WERI-Rb-1 (cell line): ENCODE results near the gene SMARCAL1.
A peak's percentile ranks its signal among the peaks of the same experiment; 100 is the strongest.

Source experiments
- DNase-seq: peaks from one replicate; pipeline ENCODE4 v3.0.0-alpha.2; 2020
- H3K27ac ChIP-seq: fragments of 250-450 bp; sonication (Bioruptor Pico); 2 replicates; pipeline ENCODE4 v1.5.1; 2020; ENCODE audit warnings: mild to moderate bottlenecking, moderate library complexity
- H3K27me3 ChIP-seq: fragments of 250-450 bp; sonication (Bioruptor Pico); 2 replicates; pipeline ENCODE4 v1.5.1; 2021; ENCODE audit warnings: mild to moderate bottlenecking, low read depth, moderate library complexity; ENCODE audit not compliant: insufficient read depth, severe bottlenecking
- H3K36me3 ChIP-seq: fragments of 250-450 bp; sonication (Bioruptor Pico); 2 replicates; pipeline ENCODE4 v1.5.1; 2020; ENCODE audit warnings: mild to moderate bottlenecking, moderate library complexity
- H3K4me3 ChIP-seq: 2 replicates; pipeline ENCODE4 v1.5.1; 2011; ENCODE audit warnings: low read depth, mild to moderate bottlenecking, control low read depth, low read length
- H3K9me3 ChIP-seq: fragments of 250-450 bp; sonication (Bioruptor Pico); 2 replicates; pipeline ENCODE4 v1.5.1; 2021; ENCODE audit warnings: mild to moderate bottlenecking, moderate library complexity; ENCODE audit not compliant: severe bottlenecking
- TF ChIP-seq, protein P1 (sequence below): IDR thresholded peaks from 2 replicates; pipeline ENCODE4 v1.5.1; 2011; ENCODE audit warnings: low read depth, mild to moderate bottlenecking, control low read depth, inconsistent platforms, low read length

SMARCAL1 gene

DNA sequence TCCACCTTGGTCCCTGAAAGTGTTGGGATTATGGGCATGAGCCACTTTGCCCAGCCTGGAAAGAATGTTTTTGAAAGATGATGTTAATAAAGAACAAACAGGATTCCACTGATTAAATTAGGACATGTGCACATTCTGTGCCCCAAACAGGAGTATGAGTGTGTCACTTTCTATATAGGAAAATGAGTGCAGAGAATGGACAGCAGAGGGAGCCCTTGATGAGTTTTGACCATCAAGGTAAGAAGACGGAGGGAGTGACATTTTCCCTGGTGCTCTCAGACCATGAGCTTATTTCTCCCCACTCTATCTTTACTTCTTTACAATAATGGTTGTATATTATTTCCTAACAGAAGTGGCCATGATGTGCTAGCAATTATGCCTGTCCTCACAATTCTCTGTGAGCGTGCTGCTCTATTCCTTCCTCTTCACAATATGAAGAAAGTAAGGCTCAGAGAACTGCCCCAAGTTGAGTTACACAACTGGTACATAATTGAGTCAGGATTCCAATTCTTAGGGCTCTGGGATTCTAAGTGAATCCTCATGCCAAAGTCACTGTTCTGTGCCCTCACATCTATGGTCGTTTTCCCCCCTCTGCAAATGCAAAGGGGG is 107.0 kb downstream of the SMARCAL1 start:
- TF ChIP-seq, protein P1, sequence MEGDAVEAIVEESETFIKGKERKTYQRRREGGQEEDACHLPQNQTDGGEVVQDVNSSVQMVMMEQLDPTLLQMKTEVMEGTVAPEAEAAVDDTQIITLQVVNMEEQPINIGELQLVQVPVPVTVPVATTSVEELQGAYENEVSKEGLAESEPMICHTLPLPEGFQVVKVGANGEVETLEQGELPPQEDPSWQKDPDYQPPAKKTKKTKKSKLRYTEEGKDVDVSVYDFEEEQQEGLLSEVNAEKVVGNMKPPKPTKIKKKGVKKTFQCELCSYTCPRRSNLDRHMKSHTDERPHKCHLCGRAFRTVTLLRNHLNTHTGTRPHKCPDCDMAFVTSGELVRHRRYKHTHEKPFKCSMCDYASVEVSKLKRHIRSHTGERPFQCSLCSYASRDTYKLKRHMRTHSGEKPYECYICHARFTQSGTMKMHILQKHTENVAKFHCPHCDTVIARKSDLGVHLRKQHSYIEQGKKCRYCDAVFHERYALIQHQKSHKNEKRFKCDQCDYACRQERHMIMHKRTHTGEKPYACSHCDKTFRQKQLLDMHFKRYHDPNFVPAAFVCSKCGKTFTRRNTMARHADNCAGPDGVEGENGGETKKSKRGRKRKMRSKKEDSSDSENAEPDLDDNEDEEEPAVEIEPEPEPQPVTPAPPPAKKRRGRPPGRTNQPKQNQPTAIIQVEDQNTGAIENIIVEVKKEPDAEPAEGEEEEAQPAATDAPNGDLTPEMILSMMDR: peak; percentile 66; the same call in 1 of the 2 replicates
- Histone ChIP-seq H3K4me3 (no peak overlapping the region), H3K27ac (no peak overlapping the region), H3K27me3 (no peaks in the 10 kb centered on the region), H3K36me3 (no peaks in the 10 kb centered on the region; the same call in 1 of the 2 replicates), H3K9me3 (no peaks in the 10 kb centered on the region)
- peak; percentile 69 for DNase-seq

DNA sequence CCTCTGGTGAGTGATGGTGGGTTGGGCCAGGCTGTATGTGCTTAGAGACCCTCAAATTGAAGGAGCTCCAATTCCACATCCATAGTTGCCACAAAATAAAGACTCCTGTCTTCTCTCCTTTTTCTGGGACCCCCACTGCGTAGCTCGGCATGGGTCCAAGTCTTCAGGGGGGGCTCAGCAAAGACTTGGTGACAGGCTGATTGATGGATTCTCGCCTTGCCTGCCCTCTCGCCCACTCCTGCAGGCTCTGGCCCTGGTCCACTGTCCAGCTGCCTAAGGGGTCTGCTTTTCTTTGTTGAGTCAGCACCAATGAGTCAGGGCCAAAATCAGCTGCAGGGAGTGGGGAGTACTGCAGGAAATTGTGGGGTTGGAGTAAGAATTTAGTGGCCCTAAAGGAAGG is 107.8 kb downstream of the SMARCAL1 start:
- H3K9me3 ChIP-seq: no peaks in the 10 kb centered on the region
- DNase-seq: no peak
- TF ChIP-seq, protein P1: no peak
- H3K27me3 ChIP-seq: no peaks in the 10 kb centered on the region
- no peak overlapping the region for H3K27ac ChIP-seq
- H3K4me3 ChIP-seq: no peak overlapping the region
- H3K36me3 ChIP-seq: no peaks in the 10 kb centered on the region; the same call in 1 of the 2 replicates

DNA sequence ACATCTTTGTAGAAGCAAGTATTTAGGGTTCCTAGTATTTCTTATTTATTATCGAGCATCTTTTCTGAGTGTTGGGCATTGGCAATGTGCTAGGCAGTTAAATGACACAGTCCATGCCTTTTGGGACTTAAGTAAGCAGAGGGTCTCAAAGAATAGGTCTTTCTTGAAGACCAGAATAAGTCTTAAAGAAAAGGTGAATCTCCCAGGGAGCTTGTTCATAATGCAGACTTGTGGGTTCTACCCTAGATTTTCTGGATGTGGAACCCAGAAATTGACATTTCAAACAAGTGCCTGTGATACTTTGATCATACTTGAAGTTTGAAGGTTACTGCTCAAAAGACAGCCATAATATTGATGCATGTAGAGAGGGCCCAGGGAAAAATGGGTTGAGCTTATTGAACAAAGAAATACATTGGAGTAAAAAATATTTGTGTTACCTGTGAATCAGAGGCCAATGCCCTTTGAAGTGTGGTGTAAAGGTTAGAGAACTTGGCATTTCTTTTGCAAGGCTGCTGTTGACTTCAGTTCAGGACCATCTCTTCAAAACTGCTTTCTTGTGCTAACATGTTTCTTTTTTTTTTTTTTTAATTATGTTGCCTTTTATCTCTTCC is 110.7 kb downstream of the SMARCAL1 start:
- DNase-seq: no peak
- Histone ChIP-seq H3K36me3 (no peaks in the 10 kb centered on the region; the same call in 1 of the 2 replicates), H3K27ac (no peak overlapping the region), H3K4me3 (no peak overlapping the region), H3K27me3 (no peaks in the 10 kb centered on the region), H3K9me3 (no peaks in the 10 kb centered on the region)
- TF ChIP-seq, protein P1: no peak

DNA sequence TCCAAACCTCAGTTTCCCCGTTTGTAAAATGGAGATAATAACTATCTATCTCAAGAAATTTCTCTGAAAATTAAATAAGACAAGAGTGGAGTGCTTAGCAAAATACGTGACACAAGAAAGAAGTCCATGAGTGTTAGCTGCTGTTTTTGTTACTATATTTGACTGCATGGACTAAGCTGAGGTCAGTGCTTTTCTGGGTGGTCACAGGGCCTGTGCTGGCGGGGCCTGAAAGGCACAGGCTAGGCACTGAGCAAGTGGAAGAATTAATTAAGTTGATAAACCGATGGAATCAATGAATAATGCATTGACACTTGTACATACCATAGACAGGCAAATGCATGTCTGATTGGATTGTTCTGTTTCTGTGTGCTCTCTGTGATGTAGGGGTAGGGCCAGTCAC is 113.7 kb downstream of the SMARCAL1 start:
- H3K27ac ChIP-seq: no peak overlapping the region
- TF ChIP-seq, protein P1: no peak
- no peak for DNase-seq
- H3K27me3 ChIP-seq: no peaks in the 10 kb centered on the region
- H3K4me3 ChIP-seq: no peak overlapping the region
- no peaks in the 10 kb centered on the region for H3K9me3 ChIP-seq
- H3K36me3 ChIP-seq: no peaks in the 10 kb centered on the region

DNA sequence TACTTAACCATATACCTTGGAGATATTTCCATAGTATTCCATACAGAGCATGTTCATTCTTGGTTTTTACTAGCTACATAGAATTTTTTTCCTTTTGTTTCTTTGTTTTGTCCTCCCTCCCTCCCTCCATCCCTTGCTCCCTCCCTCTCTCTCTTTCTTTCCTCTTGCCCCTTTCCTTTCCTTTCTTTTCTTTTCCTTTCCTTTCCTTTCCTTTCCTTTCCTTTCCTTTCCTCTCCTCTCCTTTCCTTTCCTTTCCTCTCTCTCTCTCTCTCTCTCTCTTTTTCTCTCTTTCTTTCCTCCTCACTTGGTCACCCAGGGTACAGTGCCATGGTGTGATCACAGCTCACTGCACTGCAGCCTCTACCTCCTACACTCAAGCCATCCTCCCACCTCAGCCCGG is 114.7 kb downstream of the SMARCAL1 start:
- Histone ChIP-seq H3K27me3 (no peaks in the 10 kb centered on the region), H3K36me3 (no peaks in the 10 kb centered on the region), H3K9me3 (no peaks in the 10 kb centered on the region), H3K27ac (no peak overlapping the region), H3K4me3 (no peak overlapping the region)
- DNase-seq: no peak
- TF ChIP-seq, protein P1: no peak

DNA sequence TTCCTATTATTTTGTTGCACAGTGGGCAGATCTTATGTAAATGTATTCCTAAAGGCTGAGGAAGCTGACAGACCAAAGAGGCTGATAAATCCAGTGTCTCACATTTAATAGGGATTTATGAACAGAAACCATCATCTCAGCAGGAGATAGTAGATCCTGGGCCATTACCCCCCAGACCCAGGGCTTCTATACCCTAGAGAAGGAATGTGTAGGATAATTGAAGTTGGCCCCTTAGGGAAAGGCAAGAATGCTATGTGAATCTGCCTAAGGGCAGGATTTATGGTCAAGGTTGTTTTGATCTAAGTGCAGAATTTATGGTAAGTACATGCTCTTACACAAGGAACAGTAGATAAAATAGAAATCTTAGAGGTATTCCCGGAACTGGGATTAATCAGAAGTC is 115.3 kb downstream of the SMARCAL1 start:
- H3K27me3 ChIP-seq: no peaks in the 10 kb centered on the region
- H3K27ac ChIP-seq: no peak overlapping the region
- no peaks in the 10 kb centered on the region for H3K36me3 ChIP-seq
- no peaks in the 10 kb centered on the region for H3K9me3 ChIP-seq
- H3K4me3 ChIP-seq: no peak overlapping the region
- TF ChIP-seq, protein P1: no peak
- DNase-seq: no peak
